Activated naive CD8-positive, alpha-beta T cell treated with anti-CD3 and anti-CD28 coated beads, Interleukin-2, amount 50 U/mL, for 24 hours (primary cell): Measurements from ENCODE around the gene CAP1.
A peak's percentile ranks its signal among the peaks of the same experiment; 100 is the strongest.

Source experiments
- ATAC-seq: fragments of 150-1000 bp; cut with Tn5 transposase; one replicate; pipeline ENCODE4 v1.10.0; 2021
- DNase-seq: peaks from one replicate; pipeline ENCODE4 v3.0.0; 2021
- H3K27ac Mint-ChIP-seq: one replicate; pipeline ENCODE4 v1.8.0; 2021; ENCODE audit warnings: mild to moderate bottlenecking, mixed read lengths
- H3K27me3 Mint-ChIP-seq: one replicate; pipeline ENCODE4 v1.8.0; 2021; ENCODE audit warnings: mixed read lengths
- H3K36me3 Mint-ChIP-seq: one replicate; pipeline ENCODE4 v1.8.0; 2021; ENCODE audit warnings: low read depth, mixed read lengths
- H3K4me1 Mint-ChIP-seq: one replicate; pipeline ENCODE4 v1.8.0; 2021; ENCODE audit warnings: mixed read lengths
- H3K4me3 Mint-ChIP-seq: one replicate; pipeline ENCODE4 v1.8.0; 2021; ENCODE audit warnings: mild to moderate bottlenecking, moderate library complexity, mixed read lengths
- H3K9me3 Mint-ChIP-seq: one replicate; pipeline ENCODE4 v1.8.0; 2021; ENCODE audit warnings: mixed read lengths

The CAP1 gene

GRCh38 chr1:40042341-40042740, 1.8 kb downstream of the CAP1 start:
- ATAC-seq (no peak), DNase-seq (no peak)
- Mint-ChIP-seq H3K27me3 (no peaks in the 10 kb centered on the region), H3K9me3 (no peaks in the 10 kb centered on the region), H3K36me3 (peaks cover 53% of the 10 kb centered on the region), H3K4me3 (peak overlapping the region; percentile 99), H3K4me1 (peaks cover 75% of the 10 kb centered on the region), H3K27ac (peak overlapping the region; percentile 97)

- Mint-ChIP-seq H3K27me3 (no peaks in the 10 kb centered on the region), H3K4me3 (peak overlapping the region; percentile 99), H3K9me3 (no peaks in the 10 kb centered on the region), H3K36me3 (peaks cover 62% of the 10 kb centered on the region), H3K4me1 (peaks cover 79% of the 10 kb centered on the region), H3K27ac (peak overlapping the region; percentile 97)
- DNase-seq: no peak
- no peak for ATAC-seq
Measured at GRCh38 chr1:40044110-40044509, 3.6 kb downstream of the CAP1 start.

GRCh38 chr1:40045182-40045581, 4.7 kb downstream of the CAP1 start:
- H3K4me3 Mint-ChIP-seq: peak overlapping the region; percentile 66
- H3K27me3 Mint-ChIP-seq: no peaks in the 10 kb centered on the region
- no peak for DNase-seq
- no peak for ATAC-seq
- peaks cover 84% of the 10 kb centered on the region for H3K4me1 Mint-ChIP-seq
- peaks cover 70% of the 10 kb centered on the region for H3K36me3 Mint-ChIP-seq
- H3K27ac Mint-ChIP-seq: peak overlapping the region; percentile 81
- H3K9me3 Mint-ChIP-seq: no peaks in the 10 kb centered on the region

- Mint-ChIP-seq H3K4me3 (peak overlapping the region; percentile 47), H3K27ac (peak overlapping the region; percentile 81), H3K27me3 (no peaks in the 10 kb centered on the region), H3K36me3 (peaks cover 73% of the 10 kb centered on the region), H3K9me3 (no peaks in the 10 kb centered on the region), H3K4me1 (peaks cover 88% of the 10 kb centered on the region)
- no peak for DNase-seq
- no peak for ATAC-seq
Measured at GRCh38 chr1:40045766-40046165, 5.2 kb downstream of the CAP1 start.

GRCh38 chr1:40047276-40047675, 6.7 kb downstream of the CAP1 start:
- Mint-ChIP-seq H3K4me3 (peak overlapping the region; percentile 55), H3K27me3 (no peaks in the 10 kb centered on the region), H3K9me3 (no peaks in the 10 kb centered on the region), H3K36me3 (peaks cover 69% of the 10 kb centered on the region), H3K4me1 (peaks cover 94% of the 10 kb centered on the region), H3K27ac (peak overlapping the region; percentile 85)
- ATAC-seq (no peak), DNase-seq (no peak)

- Mint-ChIP-seq H3K27me3 (no peaks in the 10 kb centered on the region), H3K27ac (peak overlapping the region; percentile 85), H3K36me3 (peaks cover 67% of the 10 kb centered on the region), H3K4me3 (peak overlapping the region; percentile 55), H3K9me3 (no peaks in the 10 kb centered on the region), H3K4me1 (peaks cover 92% of the 10 kb centered on the region)
- peak; percentile 72 for ATAC-seq
- DNase-seq: no peak
Measured at GRCh38 chr1:40047769-40048168, 7.2 kb downstream of the CAP1 start.

GRCh38 chr1:40049725-40050124, 9.2 kb downstream of the CAP1 start:
- Mint-ChIP-seq H3K36me3 (peaks cover 62% of the 10 kb centered on the region), H3K4me1 (peaks cover 90% of the 10 kb centered on the region), H3K4me3 (peak overlapping the region; percentile 38), H3K27me3 (no peaks in the 10 kb centered on the region), H3K9me3 (no peaks in the 10 kb centered on the region), H3K27ac (peak overlapping the region; percentile 87)
- DNase-seq (no peak), ATAC-seq (peak; percentile 84)

- peaks cover 59% of the 10 kb centered on the region for H3K36me3 Mint-ChIP-seq
- no peak for ATAC-seq
Measured at GRCh38 chr1:40050863-40051262, 10.3 kb downstream of the CAP1 start.

GRCh38 chr1:40053138-40053887, 12.8 kb downstream of the CAP1 start:
- peaks cover 63% of the 10 kb centered on the region for H3K36me3 Mint-ChIP-seq
- ATAC-seq (no peak), DNase-seq (no peak)
- H3K9me3 Mint-ChIP-seq: no peaks in the 10 kb centered on the region
- H3K4me3 Mint-ChIP-seq: no peak overlapping the region
- no peaks in the 10 kb centered on the region for H3K27me3 Mint-ChIP-seq
- peaks cover 91% of the 10 kb centered on the region for H3K4me1 Mint-ChIP-seq
- H3K27ac Mint-ChIP-seq: peak overlapping the region; percentile 41

More at GRCh38 chr1:40050863-40051262, 10.3 kb downstream of the CAP1 start:
- Mint-ChIP-seq H3K27me3 (no peaks in the 10 kb centered on the region), H3K4me3 (peak overlapping the region; percentile 43), H3K9me3 (no peaks in the 10 kb centered on the region), H3K4me1 (peaks cover 90% of the 10 kb centered on the region), H3K27ac (peak overlapping the region; percentile 66)
- no peak for DNase-seq

GRCh38 chr1:40056519-40057309, 16.2 kb downstream of the CAP1 start:
- no peaks in the 10 kb centered on the region for H3K27me3 Mint-ChIP-seq
- H3K36me3 Mint-ChIP-seq: peaks cover 69% of the 10 kb centered on the region
- H3K9me3 Mint-ChIP-seq: no peaks in the 10 kb centered on the region
- ATAC-seq (no peak), DNase-seq (no peak)
- H3K4me3 Mint-ChIP-seq: no peak overlapping the region
- H3K27ac Mint-ChIP-seq: peak overlapping the region; percentile 92
- peaks cover 95% of the 10 kb centered on the region for H3K4me1 Mint-ChIP-seq

- no peak for DNase-seq
- Mint-ChIP-seq H3K27me3 (no peaks in the 10 kb centered on the region), H3K9me3 (no peaks in the 10 kb centered on the region), H3K36me3 (peaks cover 71% of the 10 kb centered on the region), H3K4me1 (peaks cover 93% of the 10 kb centered on the region), H3K27ac (peak overlapping the region; percentile 92), H3K4me3 (no peak overlapping the region)
- ATAC-seq: no peak
Measured at GRCh38 chr1:40057310-40058030, 16.9 kb downstream of the CAP1 start.

- H3K4me3 Mint-ChIP-seq: no peak overlapping the region
- peaks cover 70% of the 10 kb centered on the region for H3K36me3 Mint-ChIP-seq
- peak overlapping the region; percentile 92 for H3K27ac Mint-ChIP-seq
Measured at GRCh38 chr1:40058097-40058452, 17.5 kb downstream of the CAP1 start.

GRCh38 chr1:40058453-40059337, 18.2 kb downstream of the CAP1 start:
- DNase-seq (no peak), ATAC-seq (no peak)
- H3K4me1 Mint-ChIP-seq: peaks cover 89% of the 10 kb centered on the region
- peak overlapping the region; percentile 92 for H3K27ac Mint-ChIP-seq
- no peaks in the 10 kb centered on the region for H3K27me3 Mint-ChIP-seq
- no peaks in the 10 kb centered on the region for H3K9me3 Mint-ChIP-seq
- peak overlapping the region; percentile 66 for H3K4me3 Mint-ChIP-seq
- H3K36me3 Mint-ChIP-seq: peaks cover 72% of the 10 kb centered on the region

More at GRCh38 chr1:40058097-40058452, 17.5 kb downstream of the CAP1 start:
- Mint-ChIP-seq H3K27me3 (no peaks in the 10 kb centered on the region), H3K4me1 (peaks cover 89% of the 10 kb centered on the region), H3K9me3 (no peaks in the 10 kb centered on the region)
- DNase-seq (no peak), ATAC-seq (no peak)
